CD14-positive monocyte (primary cell): ENCODE data around the gene SMG1. TPM values are rescaled to one million over a fixed set of nuclear protein-coding genes. Genes with fewer than 3 reads are reported as not detected.
A peak's percentile ranks its signal among the peaks of the same experiment; 100 is the strongest.

Experiments
- DNase-seq, 3 donors: peaks; one replicate each; pipeline ENCODE4 v3.0.0-alpha.2; 2011 to 2022
- H2AFZ ChIP-seq: 2 replicates; pipeline ENCODE4 v1.6.0; 2012; ENCODE audit warnings: mild to moderate bottlenecking, low read depth, low read length, inconsistent platforms; ENCODE audit not compliant: insufficient read depth, poor library complexity, severe bottlenecking
- H3K27ac ChIP-seq, 2 donors: 1 replicate in 1 of 2; 2 replicates in 1 of 2; pipeline ENCODE4 v1.5.1; 2012 to 2013; ENCODE audit warnings: low read length in 2 of 2, control low read depth in 1 of 2, inconsistent platforms in 1 of 2, low read depth in 1 of 2, mild to moderate bottlenecking in 1 of 2
- H3K27me3 ChIP-seq, 2 donors: one replicate each; pipeline versions ENCODE4 v1.6.0 to v1.6.1; 2011 to 2013; ENCODE audit warnings: low read length in 2 of 2; ENCODE audit not compliant: control insufficient read depth in 2 of 2, insufficient read depth in 2 of 2
- H3K36me3 ChIP-seq, 2 donors: replicated peaks in 1 of 2; 1 replicate in 1 of 2; 2 replicates in 1 of 2; pipeline versions ENCODE4 v1.5.1 to v1.6.1; 2012 to 2013; ENCODE audit warnings: low read length in 2 of 2, control low read depth in 1 of 2, inconsistent platforms in 1 of 2, mild to moderate bottlenecking in 1 of 2; ENCODE audit not compliant: insufficient read depth in 2 of 2, control insufficient read depth in 1 of 2
- H3K4me1 ChIP-seq, 2 donors: 1 replicate in 1 of 2; 2 replicates in 1 of 2; pipeline versions ENCODE4 v1.5.1 to v1.6.1; 2012 to 2013; ENCODE audit warnings: low read length in 2 of 2, control low read depth in 1 of 2, inconsistent platforms in 1 of 2, mild to moderate bottlenecking in 1 of 2, moderate library complexity in 1 of 2; ENCODE audit not compliant: insufficient read depth in 2 of 2, control insufficient read depth in 1 of 2
- H3K4me2 ChIP-seq: replicated peaks from 2 replicates; pipeline ENCODE3; 2012; ENCODE audit warnings: low read length, moderate library complexity, mild to moderate bottlenecking; ENCODE audit not compliant: poor library complexity, severe bottlenecking; ENCODE audit errors: extremely low read depth
- H3K4me3 ChIP-seq, 3 experiments: fragments of 200-600 bp in 1 of 3; sonication (generic) in 1 of 3; replicated peaks in 1 of 3; 1 replicate in 2 of 3; 2 replicates in 1 of 3; pipeline ENCODE4 v1.5.1; 2011 to 2013; ENCODE audit warnings: low read length in 3 of 3, mild to moderate bottlenecking in 3 of 3, control low read depth in 2 of 3, low read depth in 2 of 3, inconsistent platforms in 1 of 3, moderate library complexity in 1 of 3
- H3K79me2 ChIP-seq: 2 replicates; pipeline ENCODE4 v1.6.0; 2012; ENCODE audit warnings: mild to moderate bottlenecking, control low read depth, inconsistent platforms, low read length, moderate library complexity; ENCODE audit not compliant: insufficient read depth
- H3K9ac ChIP-seq: 2 replicates; pipeline ENCODE4 v1.6.0; 2017; ENCODE audit warnings: low read length, mild to moderate bottlenecking; ENCODE audit not compliant: insufficient read depth, poor library complexity, severe bottlenecking
- H3K9me3 ChIP-seq, 2 donors: replicated peaks in 1 of 2; 1 replicate in 1 of 2; 2 replicates in 1 of 2; pipeline versions ENCODE4 v1.5.1 to v1.6.1; 2012 to 2013; ENCODE audit warnings: low read length in 2 of 2, control low read depth in 1 of 2; ENCODE audit not compliant: control insufficient read depth in 1 of 2, insufficient read depth in 1 of 2
- H4K20me1 ChIP-seq: 2 replicates; pipeline ENCODE4 v1.6.0; 2012; ENCODE audit warnings: mild to moderate bottlenecking, low read length, control low read depth, moderate library complexity; ENCODE audit not compliant: insufficient read depth
- H3K27ac Mint-ChIP-seq, 7 donors: one replicate each; pipeline ENCODE4 v1.8.0; 2020; ENCODE audit warnings: mild to moderate bottlenecking in 7 of 7, mixed read lengths in 7 of 7, moderate library complexity in 6 of 7, inconsistent platforms in 2 of 7
- H3K27me3 Mint-ChIP-seq, 3 donors: one replicate each; pipeline ENCODE4 v1.8.0; 2021 to 2022; ENCODE audit warnings: low read depth in 3 of 3, mild to moderate bottlenecking in 3 of 3, mixed read lengths in 3 of 3, moderate library complexity in 3 of 3, inconsistent platforms in 1 of 3
- H3K36me3 Mint-ChIP-seq, 2 donors: one replicate each; pipeline ENCODE4 v1.8.0; 2020; ENCODE audit warnings: mixed read lengths in 2 of 2, inconsistent platforms in 1 of 2, mild to moderate bottlenecking in 1 of 2
- H3K4me1 Mint-ChIP-seq: one replicate; pipeline ENCODE4 v1.8.0; 2020; ENCODE audit warnings: mild to moderate bottlenecking, mixed read lengths
- H3K4me3 Mint-ChIP-seq, 2 donors: one replicate each; pipeline ENCODE4 v1.8.0; 2020; ENCODE audit warnings: mild to moderate bottlenecking in 2 of 2, mixed read lengths in 2 of 2, moderate library complexity in 1 of 2
- H3K9me3 Mint-ChIP-seq, 7 donors: one replicate each; pipeline ENCODE4 v1.8.0; 2020 to 2022; ENCODE audit warnings: mixed read lengths in 7 of 7, mild to moderate bottlenecking in 6 of 7, moderate library complexity in 6 of 7, inconsistent platforms in 2 of 7
- WGBS: methylation state at CpG from one replicate; pipeline ENCODE4 v1.1.5; 2013; ENCODE audit warnings: missing lambda C conversion rate; ENCODE audit not compliant: insufficient coverage; 5-methylcytosine and 5-hydroxymethylcytosine counted together
- intact Hi-C, 2 donors: fragments of 100-400 bp; cut with micrococcal nuclease; formaldehyde crosslinking; loops; one replicate each; pipeline versions ENCODE4 v1.15.0 to v1.15.1; 2023
- polyA plus RNA-seq, 3 donors: library from polyadenylated mRNA; depleted of rRNA in 1 of 3; unstranded in 2 of 3; stranded (reverse) in 1 of 3; fragments of 300-500 nt in 2 of 3; fragments of >200 nt in 1 of 3; fragmentation: Illumina TruSeq in 2 of 3; gene quantifications; 1 replicate in 2 of 3; 2 replicates in 1 of 3; pipeline ENCODE4 v1.2.3, GENCODE V29; 2012 to 2021
- TF ChIP-seq, protein P1 (sequence below): fragments of 200-600 bp; IDR thresholded peaks from one replicate; pipeline ENCODE4 v1.8.0; 2022; ENCODE audit warnings: antibody characterized with exemption, mild to moderate bottlenecking

The SMG1 gene
- polyA plus RNA-seq, 3 donors: 2.4 to 31.8 (median 7.1) TPM

DNA sequence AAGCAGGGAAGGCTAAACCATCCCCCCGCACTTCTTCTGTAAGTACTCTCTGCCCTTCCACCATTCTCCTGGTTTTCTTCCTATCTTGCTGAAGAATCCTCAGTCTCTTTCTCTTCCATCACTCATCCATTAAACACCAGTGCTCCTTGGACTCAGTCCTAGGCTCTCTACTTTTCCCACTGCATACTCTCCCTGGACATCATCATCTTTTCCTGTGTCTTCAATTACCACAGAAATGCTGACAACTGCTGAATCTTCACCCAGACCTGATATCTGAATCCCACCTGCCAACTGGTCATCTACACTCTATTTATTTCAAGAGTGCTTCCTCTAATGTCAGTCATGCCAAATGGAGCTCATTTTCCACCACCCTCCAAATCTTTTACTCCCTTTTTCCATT lies 71.0 kb downstream of the SMG1 start:
- H3K79me2 ChIP-seq: no peaks in the 10 kb centered on the region
- no peaks in the 10 kb centered on the region for H3K27me3 ChIP-seq
- no peak overlapping the region for H3K9ac ChIP-seq
- peaks cover 72 to 88% of the 10 kb centered on the region in 2 donors for H3K36me3 ChIP-seq
- no peaks in the 10 kb centered on the region for H3K27me3 Mint-ChIP-seq
- no peak overlapping the region for H2AFZ ChIP-seq
- H3K9me3 ChIP-seq: no peaks in the 10 kb centered on the region
- no peaks in the 10 kb centered on the region for H3K9me3 Mint-ChIP-seq
- peaks cover 75 to 92% of the 10 kb centered on the region in 2 donors for H3K36me3 Mint-ChIP-seq
- H3K4me3 Mint-ChIP-seq: no peak overlapping the region
- intact Hi-C loops: no loop called here
- TF ChIP-seq, protein P1, sequence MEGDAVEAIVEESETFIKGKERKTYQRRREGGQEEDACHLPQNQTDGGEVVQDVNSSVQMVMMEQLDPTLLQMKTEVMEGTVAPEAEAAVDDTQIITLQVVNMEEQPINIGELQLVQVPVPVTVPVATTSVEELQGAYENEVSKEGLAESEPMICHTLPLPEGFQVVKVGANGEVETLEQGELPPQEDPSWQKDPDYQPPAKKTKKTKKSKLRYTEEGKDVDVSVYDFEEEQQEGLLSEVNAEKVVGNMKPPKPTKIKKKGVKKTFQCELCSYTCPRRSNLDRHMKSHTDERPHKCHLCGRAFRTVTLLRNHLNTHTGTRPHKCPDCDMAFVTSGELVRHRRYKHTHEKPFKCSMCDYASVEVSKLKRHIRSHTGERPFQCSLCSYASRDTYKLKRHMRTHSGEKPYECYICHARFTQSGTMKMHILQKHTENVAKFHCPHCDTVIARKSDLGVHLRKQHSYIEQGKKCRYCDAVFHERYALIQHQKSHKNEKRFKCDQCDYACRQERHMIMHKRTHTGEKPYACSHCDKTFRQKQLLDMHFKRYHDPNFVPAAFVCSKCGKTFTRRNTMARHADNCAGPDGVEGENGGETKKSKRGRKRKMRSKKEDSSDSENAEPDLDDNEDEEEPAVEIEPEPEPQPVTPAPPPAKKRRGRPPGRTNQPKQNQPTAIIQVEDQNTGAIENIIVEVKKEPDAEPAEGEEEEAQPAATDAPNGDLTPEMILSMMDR: no peak
- DNase-seq: no peak
- H4K20me1 ChIP-seq: peaks cover 7% of the 10 kb centered on the region
- H3K4me1 ChIP-seq: no peaks in the 10 kb centered on the region
- 80% methylated on average over 1 of the region's 1 CpG for WGBS
- peak overlapping the region in 3 of 7 donors; percentile 7 to 15 (median 7) for H3K27ac Mint-ChIP-seq
- H3K4me1 Mint-ChIP-seq: no peaks in the 10 kb centered on the region
- no peak overlapping the region for H3K27ac ChIP-seq
- no peak overlapping the region for H3K4me2 ChIP-seq
- no peak overlapping the region for H3K4me3 ChIP-seq

DNA sequence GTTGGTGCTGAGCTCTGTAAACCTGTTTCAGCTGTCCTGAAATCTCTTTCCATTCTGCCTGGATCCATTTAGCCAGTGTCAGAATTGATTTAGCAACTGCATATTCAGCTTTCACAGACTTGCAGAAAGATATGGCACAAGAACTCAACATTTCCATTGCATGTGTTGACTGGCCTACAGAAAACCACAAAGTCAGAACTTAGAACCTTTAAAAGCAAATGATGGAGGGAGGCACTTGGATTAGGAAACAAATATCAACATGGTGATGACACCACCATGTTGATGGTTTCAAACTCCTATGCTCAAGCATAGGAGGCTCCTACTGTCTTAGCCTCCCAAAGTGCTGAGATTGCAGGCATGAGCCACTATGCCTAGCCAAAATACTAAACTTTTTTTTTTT lies 72.5 kb downstream of the SMG1 start:
- Mint-ChIP-seq H3K4me1 (no peaks in the 10 kb centered on the region), H3K4me3 (no peak overlapping the region), H3K36me3 (peaks cover 83 to 97% of the 10 kb centered on the region in 2 donors), H3K9me3 (no peaks in the 10 kb centered on the region), H3K27ac (no peak overlapping the region), H3K27me3 (no peaks in the 10 kb centered on the region)
- Histone ChIP-seq H2AFZ (no peak overlapping the region), H3K79me2 (no peaks in the 10 kb centered on the region), H3K4me3 (no peak overlapping the region), H4K20me1 (peaks cover 7% of the 10 kb centered on the region), H3K9ac (no peak overlapping the region), H3K4me2 (no peak overlapping the region), H3K9me3 (no peaks in the 10 kb centered on the region), H3K27ac (peak overlapping the region in 1 of 2 donors; percentile 11), H3K36me3 (peaks cover 84 to 99% of the 10 kb centered on the region in 2 donors), H3K27me3 (no peaks in the 10 kb centered on the region), H3K4me1 (no peaks in the 10 kb centered on the region)
- DNase-seq: no peak
- intact Hi-C loops: no loop called here
- TF ChIP-seq, protein P1: no peak
